H9 (cell line): ENCODE measurements around the gene SERPINA6. TPM values are rescaled to one million over a fixed set of nuclear protein-coding genes. Genes with fewer than 3 reads are reported as not detected.

ENCODE experiments used
- DNase-seq: peaks from one replicate; pipeline ENCODE4 v3.0.0-alpha.2; 2017
- H2AFZ ChIP-seq: one replicate; pipeline ENCODE4 v1.6.1; 2013; ENCODE audit warnings: mild to moderate bottlenecking, low read length, control low read depth, moderate library complexity
- H2AK5ac ChIP-seq: 2 replicates; pipeline ENCODE4 v1.6.1; 2013; ENCODE audit warnings: low read length, control low read depth, mixed read lengths; ENCODE audit not compliant: insufficient read length
- H2BK120ac ChIP-seq: one replicate; pipeline ENCODE4 v1.6.1; 2013; ENCODE audit warnings: low read depth, mild to moderate bottlenecking, low read length, control low read depth, inconsistent platforms; ENCODE audit not compliant: poor library complexity, severe bottlenecking
- H2BK12ac ChIP-seq: 2 replicates; pipeline ENCODE4 v1.6.1; 2013; ENCODE audit warnings: low read length, control low read depth, mixed read lengths, low read depth; ENCODE audit not compliant: insufficient read length
- H2BK15ac ChIP-seq: 2 replicates; pipeline ENCODE4 v1.6.1; 2013; ENCODE audit warnings: low read depth, low read length, control low read depth
- H2BK20ac ChIP-seq: one replicate; pipeline ENCODE4 v1.6.1; 2013; ENCODE audit warnings: low read depth, mild to moderate bottlenecking, low read length, control low read depth, inconsistent platforms; ENCODE audit not compliant: poor library complexity, severe bottlenecking
- H2BK5ac ChIP-seq: 2 replicates; pipeline ENCODE4 v1.6.1; 2013; ENCODE audit warnings: low read length, control low read depth, mixed read lengths; ENCODE audit not compliant: insufficient read length
- H3K14ac ChIP-seq: 2 replicates; pipeline ENCODE4 v1.6.1; 2013; ENCODE audit warnings: low read length, control low read depth; ENCODE audit not compliant: insufficient read depth
- H3K18ac ChIP-seq: 2 replicates; pipeline ENCODE4 v1.6.1; 2013; ENCODE audit warnings: low read depth, mild to moderate bottlenecking, mixed read lengths, low read length, control low read depth; ENCODE audit not compliant: insufficient read length
- H3K23ac ChIP-seq: 2 replicates; pipeline ENCODE4 v1.6.1; 2013; ENCODE audit warnings: low read length, control low read depth, mixed read lengths, low read depth; ENCODE audit not compliant: insufficient read length
- H3K23me2 ChIP-seq: 2 replicates; pipeline ENCODE4 v1.6.1; 2013; ENCODE audit warnings: low read depth, mild to moderate bottlenecking, mixed read lengths, low read length, control low read depth; ENCODE audit not compliant: insufficient read length, poor library complexity, severe bottlenecking
- H3K27ac ChIP-seq: 2 replicates; pipeline ENCODE4 v1.5.1; 2013; ENCODE audit warnings: low read length, control low read depth, mixed read lengths, low read depth; ENCODE audit not compliant: insufficient read length
- H3K27me3 ChIP-seq: 2 replicates; pipeline ENCODE4 v1.6.1; 2013; ENCODE audit warnings: low read length, control low read depth, inconsistent platforms; ENCODE audit not compliant: insufficient read depth
- H3K4ac ChIP-seq: 2 replicates; pipeline ENCODE4 v1.6.1; 2013; ENCODE audit warnings: low read depth, mild to moderate bottlenecking, control low read depth, inconsistent platforms, low read length, moderate library complexity
- H3K4me1 ChIP-seq: 2 replicates; pipeline ENCODE4 v1.6.1; 2013; ENCODE audit warnings: low read length, control low read depth, inconsistent platforms; ENCODE audit not compliant: insufficient read depth
- H3K4me2 ChIP-seq: 2 replicates; pipeline ENCODE4 v1.6.1; 2013; ENCODE audit warnings: low read length, control low read depth, mixed read lengths; ENCODE audit not compliant: insufficient read length, insufficient read depth
- H3K56ac ChIP-seq: 2 replicates; pipeline ENCODE4 v1.6.1; 2013; ENCODE audit warnings: low read depth, mild to moderate bottlenecking, mixed read lengths, low read length, control low read depth; ENCODE audit not compliant: insufficient read length
- H3K79me1 ChIP-seq: 2 replicates; pipeline ENCODE4 v1.6.1; 2013; ENCODE audit warnings: low read depth, mild to moderate bottlenecking, moderate library complexity, low read length, control low read depth, inconsistent platforms; ENCODE audit not compliant: insufficient read depth, poor library complexity, severe bottlenecking
- H3K79me2 ChIP-seq: 2 replicates; pipeline ENCODE4 v1.6.1; 2013; ENCODE audit warnings: low read length, control low read depth, inconsistent platforms; ENCODE audit not compliant: insufficient read depth
- H3K9ac ChIP-seq: 2 replicates; pipeline ENCODE4 v1.6.1; 2013; ENCODE audit warnings: low read length, control low read depth, mixed read lengths; ENCODE audit not compliant: insufficient read length; ENCODE audit errors: extremely low read depth
- H3K9me3 ChIP-seq: one replicate; pipeline ENCODE4 v1.6.1; 2013; ENCODE audit warnings: low read depth, low read length, inconsistent platforms; ENCODE audit not compliant: control insufficient read depth
- H3T11ph ChIP-seq: one replicate; pipeline ENCODE4 v1.6.1; 2013; ENCODE audit warnings: mild to moderate bottlenecking, low read length, control low read depth, inconsistent platforms
- H4K20me1 ChIP-seq: one replicate; pipeline ENCODE4 v1.6.1; 2013; ENCODE audit not compliant: control insufficient read depth, insufficient read length, insufficient read depth
- H4K5ac ChIP-seq: 2 replicates; pipeline ENCODE4 v1.6.1; 2013; ENCODE audit warnings: low read depth, mild to moderate bottlenecking, mixed read lengths, low read length, control low read depth; ENCODE audit not compliant: insufficient read length
- H4K8ac ChIP-seq: replicated peaks from 2 replicates; pipeline ENCODE4 v1.6.1; 2013; ENCODE audit warnings: low read length, control low read depth, mixed read lengths, low read depth; ENCODE audit not compliant: insufficient read length
- H4K91ac ChIP-seq: 2 replicates; pipeline ENCODE4 v1.6.1; 2013; ENCODE audit warnings: low read depth, mild to moderate bottlenecking, moderate library complexity, mixed read lengths, low read length, control low read depth; ENCODE audit not compliant: insufficient read length
- H3K27ac Mint-ChIP-seq, 3 experiments: 2 replicates in 2 of 3; 3 replicates in 1 of 3; pipeline ENCODE4 v1.8.0; 2020 to 2021; ENCODE audit warnings: mixed read lengths in 3 of 3, mild to moderate bottlenecking in 1 of 3, moderate library complexity in 1 of 3
- H3K27me3 Mint-ChIP-seq: 2 replicates; pipeline ENCODE4 v1.8.0; 2021; ENCODE audit warnings: low read depth, mild to moderate bottlenecking, moderate library complexity, mixed read lengths
- H3K36me3 Mint-ChIP-seq, 3 experiments: 2 replicates in 2 of 3; 3 replicates in 1 of 3; pipeline ENCODE4 v1.8.0; 2020 to 2021; ENCODE audit warnings: low read depth in 3 of 3, mixed read lengths in 3 of 3; ENCODE audit not compliant: insufficient read depth in 1 of 3
- H3K4me1 Mint-ChIP-seq, 2 experiments: 2 replicates each; pipeline ENCODE4 v1.8.0; 2020; ENCODE audit warnings: mixed read lengths in 2 of 2
- H3K4me3 Mint-ChIP-seq, 2 experiments: 2 replicates in 1 of 2; 3 replicates in 1 of 2; pipeline ENCODE4 v1.8.0; 2020 to 2021; ENCODE audit warnings: mild to moderate bottlenecking in 2 of 2, mixed read lengths in 2 of 2, moderate library complexity in 1 of 2
- H3K9me3 Mint-ChIP-seq, 2 experiments: 2 replicates in 1 of 2; 3 replicates in 1 of 2; pipeline ENCODE4 v1.8.0; 2020; ENCODE audit warnings: mild to moderate bottlenecking in 2 of 2, mixed read lengths in 2 of 2, moderate library complexity in 1 of 2
- WGBS: extraction: QIAGEN DNeasy Blood & Tissue Kit; methylation state at CpG from one replicate; pipeline ENCODE4 v1.1.7; 2013; ENCODE audit warnings: missing lambda C conversion rate, low lambda C conversion rate, mixed read lengths; ENCODE audit not compliant: insufficient read length; ENCODE audit errors: extremely low coverage; 5-methylcytosine and 5-hydroxymethylcytosine counted together
- total RNA-seq: library from RNA; stranded (reverse); gene quantifications from 2 replicates; pipeline ENCODE4 v1.2.1, GENCODE V29; 2021
- TF ChIP-seq, protein P1 (sequence below): fragments of 200-600 bp; sonication (generic); conservative IDR thresholded peaks from 3 replicates; pipeline ENCODE4 v1.8.0; 2021; ENCODE audit warnings: antibody characterized with exemption, mild to moderate bottlenecking

Gene SERPINA6
- total RNA-seq, 1 experiment from 2014 or later, result not detected

DNA sequence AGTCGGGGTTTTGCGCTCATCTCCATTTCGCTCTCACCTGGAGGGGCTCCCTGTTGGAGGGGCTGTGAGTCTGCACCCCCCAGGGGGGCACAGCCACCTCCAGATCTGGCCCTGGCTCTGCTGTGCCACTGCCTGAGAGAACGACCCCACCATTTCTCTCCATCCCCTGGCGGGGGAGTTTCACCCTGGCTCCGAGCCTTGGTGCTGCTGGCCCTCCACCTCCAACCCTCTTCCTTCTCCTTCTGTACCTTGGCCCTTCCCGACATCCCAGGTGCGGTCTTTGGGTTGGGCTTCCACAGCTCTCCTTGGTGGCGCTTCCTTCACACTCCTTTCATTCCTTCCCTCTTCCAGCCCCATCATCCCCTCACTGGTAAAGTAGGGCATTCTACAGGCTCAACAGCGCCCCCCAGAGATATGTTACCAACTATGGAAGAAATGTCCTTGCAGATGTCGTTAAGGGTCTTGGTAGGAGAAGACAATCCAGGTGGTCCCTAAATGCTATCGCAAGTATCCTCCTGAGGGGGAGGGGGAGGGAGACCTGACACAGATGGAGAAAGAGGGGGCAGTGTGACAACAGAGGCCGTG lies 49.0 kb upstream of the SERPINA6 start:
- DNase-seq, result peak; percentile 64
- Histone ChIP-seq H4K91ac (no peak overlapping the region), H4K8ac (no peak overlapping the region), H3K18ac (no peak overlapping the region), H3K9ac (no peak overlapping the region), H3K4me1 (peaks cover 6% of the 10 kb centered on the region; the same call in 1 of the 2 replicates), H3K27ac (no peak overlapping the region), H3K56ac (no peak overlapping the region), H4K20me1 (no peaks in the 10 kb centered on the region), H3K14ac (no peak overlapping the region; the same call in 1 of the 2 replicates), H2BK120ac (no peak overlapping the region), H2BK20ac (no peak overlapping the region), H3K9me3 (no peaks in the 10 kb centered on the region), H2BK5ac (no peak overlapping the region), H2BK12ac (no peak overlapping the region), H3K4ac (no peak overlapping the region), H2BK15ac (no peak overlapping the region), H3T11ph (no peak overlapping the region), H3K27me3 (no peaks in the 10 kb centered on the region; the same call in 1 of the 2 replicates), H2AK5ac (no peak overlapping the region), H3K23ac (no peak overlapping the region), H3K79me1 (no peaks in the 10 kb centered on the region), H3K4me2 (no peak overlapping the region), H4K5ac (no peak overlapping the region), H3K23me2 (no peaks in the 10 kb centered on the region), H3K79me2 (no peaks in the 10 kb centered on the region), H2AFZ (no peak overlapping the region)
- WGBS, result no CpG with 5 or more reads among the region's 13 CpGs
- Mint-ChIP-seq H3K4me1 (peaks cover 41 to 49% of the 10 kb centered on the region in 2 experiments), H3K9me3 (no peaks in the 10 kb centered on the region), H3K36me3 (no peaks in the 10 kb centered on the region), H3K27ac (no peak overlapping the region; a peak in 2 of 7 replicates), H3K4me3 (no peak overlapping the region), H3K27me3 (peaks cover 2% of the 10 kb centered on the region)
- TF ChIP-seq, protein P1, sequence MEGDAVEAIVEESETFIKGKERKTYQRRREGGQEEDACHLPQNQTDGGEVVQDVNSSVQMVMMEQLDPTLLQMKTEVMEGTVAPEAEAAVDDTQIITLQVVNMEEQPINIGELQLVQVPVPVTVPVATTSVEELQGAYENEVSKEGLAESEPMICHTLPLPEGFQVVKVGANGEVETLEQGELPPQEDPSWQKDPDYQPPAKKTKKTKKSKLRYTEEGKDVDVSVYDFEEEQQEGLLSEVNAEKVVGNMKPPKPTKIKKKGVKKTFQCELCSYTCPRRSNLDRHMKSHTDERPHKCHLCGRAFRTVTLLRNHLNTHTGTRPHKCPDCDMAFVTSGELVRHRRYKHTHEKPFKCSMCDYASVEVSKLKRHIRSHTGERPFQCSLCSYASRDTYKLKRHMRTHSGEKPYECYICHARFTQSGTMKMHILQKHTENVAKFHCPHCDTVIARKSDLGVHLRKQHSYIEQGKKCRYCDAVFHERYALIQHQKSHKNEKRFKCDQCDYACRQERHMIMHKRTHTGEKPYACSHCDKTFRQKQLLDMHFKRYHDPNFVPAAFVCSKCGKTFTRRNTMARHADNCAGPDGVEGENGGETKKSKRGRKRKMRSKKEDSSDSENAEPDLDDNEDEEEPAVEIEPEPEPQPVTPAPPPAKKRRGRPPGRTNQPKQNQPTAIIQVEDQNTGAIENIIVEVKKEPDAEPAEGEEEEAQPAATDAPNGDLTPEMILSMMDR, result peak; percentile 67
